Lower lobe of right lung (tissue), 2 donors: ENCODE results near the gene CATSPERD. TPM values are rescaled to one million over a fixed set of nuclear protein-coding genes. Genes with fewer than 3 reads are reported as not detected.

Experiments used
- ATAC-seq, 2 donors: fragments of 200-7000 bp; cut with Tn5 transposase; one replicate each; pipeline ENCODE4 v1.9.1; 2020 to 2022; ENCODE audit warnings: mild to moderate bottlenecking in 2 of 2, moderate library complexity in 2 of 2
- DNase-seq: peaks from one replicate; pipeline ENCODE4 v3.0.0-alpha.2; 2020
- H3K27ac ChIP-seq: fragments of 200-600 bp; one replicate; pipeline ENCODE4 v1.8.0; 2022
- H3K27me3 ChIP-seq: fragments of 200-600 bp; one replicate; pipeline ENCODE4 v1.8.0; 2022; ENCODE audit warnings: low read depth
- H3K36me3 ChIP-seq: fragments of 200-600 bp; one replicate; pipeline ENCODE4 v1.8.0; 2022; ENCODE audit warnings: mild to moderate bottlenecking
- H3K4me1 ChIP-seq: fragments of 200-600 bp; one replicate; pipeline ENCODE4 v1.8.0; 2022
- H3K4me3 ChIP-seq: fragments of 200-600 bp; one replicate; pipeline ENCODE4 v1.8.0; 2022; ENCODE audit warnings: mild to moderate bottlenecking
- H3K9me3 ChIP-seq: fragments of 200-600 bp; one replicate; pipeline ENCODE4 v1.8.0; 2022
- intact Hi-C: fragments of 100-400 bp; cut with DNase I; formaldehyde crosslinking; loops from one replicate; pipeline ENCODE4 v1.11.0; 2022
- total RNA-seq: library from RNA; stranded (reverse); fragmentation: NEBNext Ultra II Directional; extraction: Animal tissue kit (Norgen Biotek cat#: 25700); gene quantifications from one replicate; pipeline ENCODE4 v1.2.1, GENCODE V29; 2021
- TF ChIP-seq, protein P1 (sequence below): fragments of 200-600 bp; IDR thresholded peaks from one replicate; pipeline ENCODE4 v1.8.0; 2022; ENCODE audit warnings: antibody characterized with exemption, mild to moderate bottlenecking
- donor health status: DM: no; HTN: yes; CAD: no; lungs with severe emphysema.

The CATSPERD gene
- total RNA-seq, 1 donor from 2014 or later = 6.4 TPM

- DNase-seq (no peak), ATAC-seq (no peak)
- Histone ChIP-seq H3K4me1 (peaks cover 14% of the 10 kb centered on the region), H3K27me3 (peaks cover 18% of the 10 kb centered on the region), H3K36me3 (no peaks in the 10 kb centered on the region), H3K4me3 (peak overlapping the region; percentile 62), H3K27ac (peak overlapping the region; percentile 81), H3K9me3 (no peaks in the 10 kb centered on the region)
- TF ChIP-seq, protein P1, sequence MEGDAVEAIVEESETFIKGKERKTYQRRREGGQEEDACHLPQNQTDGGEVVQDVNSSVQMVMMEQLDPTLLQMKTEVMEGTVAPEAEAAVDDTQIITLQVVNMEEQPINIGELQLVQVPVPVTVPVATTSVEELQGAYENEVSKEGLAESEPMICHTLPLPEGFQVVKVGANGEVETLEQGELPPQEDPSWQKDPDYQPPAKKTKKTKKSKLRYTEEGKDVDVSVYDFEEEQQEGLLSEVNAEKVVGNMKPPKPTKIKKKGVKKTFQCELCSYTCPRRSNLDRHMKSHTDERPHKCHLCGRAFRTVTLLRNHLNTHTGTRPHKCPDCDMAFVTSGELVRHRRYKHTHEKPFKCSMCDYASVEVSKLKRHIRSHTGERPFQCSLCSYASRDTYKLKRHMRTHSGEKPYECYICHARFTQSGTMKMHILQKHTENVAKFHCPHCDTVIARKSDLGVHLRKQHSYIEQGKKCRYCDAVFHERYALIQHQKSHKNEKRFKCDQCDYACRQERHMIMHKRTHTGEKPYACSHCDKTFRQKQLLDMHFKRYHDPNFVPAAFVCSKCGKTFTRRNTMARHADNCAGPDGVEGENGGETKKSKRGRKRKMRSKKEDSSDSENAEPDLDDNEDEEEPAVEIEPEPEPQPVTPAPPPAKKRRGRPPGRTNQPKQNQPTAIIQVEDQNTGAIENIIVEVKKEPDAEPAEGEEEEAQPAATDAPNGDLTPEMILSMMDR = no peak
- intact Hi-C loops = no loop called here
Measured at GRCh38 chr19:5827342-5827890, 107.0 kb downstream of the CATSPERD start.

DNA sequence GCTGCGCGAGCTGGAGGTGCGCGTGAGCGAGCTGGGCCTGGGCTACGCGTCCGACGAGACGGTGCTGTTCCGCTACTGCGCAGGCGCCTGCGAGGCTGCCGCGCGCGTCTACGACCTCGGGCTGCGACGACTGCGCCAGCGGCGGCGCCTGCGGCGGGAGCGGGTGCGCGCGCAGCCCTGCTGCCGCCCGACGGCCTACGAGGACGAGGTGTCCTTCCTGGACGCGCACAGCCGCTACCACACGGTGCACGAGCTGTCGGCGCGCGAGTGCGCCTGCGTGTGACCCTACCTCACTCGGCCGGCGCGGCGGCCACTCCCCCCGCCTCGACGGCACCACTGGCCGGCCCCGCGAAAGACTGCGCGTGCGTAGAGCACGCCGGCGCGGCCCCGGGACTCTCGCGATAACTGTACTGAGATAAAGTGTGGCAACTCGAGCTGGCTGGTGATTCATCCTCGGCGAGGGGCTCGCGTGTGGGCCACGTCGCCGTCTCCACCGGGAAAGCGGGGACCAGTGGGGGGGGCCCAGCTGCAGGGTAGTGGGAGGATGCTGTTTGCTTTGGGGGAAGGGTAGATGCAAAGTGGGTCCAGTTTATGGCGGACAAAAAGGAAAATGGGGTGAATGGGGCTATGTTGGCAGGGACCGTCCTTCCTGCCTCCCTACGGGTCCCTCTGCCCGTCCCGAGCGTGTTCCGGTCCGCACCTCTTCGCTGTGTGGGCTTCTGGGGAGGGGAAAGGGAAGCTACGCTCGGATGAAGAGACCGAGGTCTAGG, 107.6 kb downstream of the CATSPERD start:
- DNase-seq (peak; percentile 94), ATAC-seq (peak; percentile 94)
- Histone ChIP-seq H3K36me3 (no peaks in the 10 kb centered on the region), H3K27me3 (peaks cover 18% of the 10 kb centered on the region), H3K27ac (peak overlapping the region; percentile 81), H3K4me3 (peak overlapping the region; percentile 62), H3K4me1 (peaks cover 14% of the 10 kb centered on the region), H3K9me3 (no peaks in the 10 kb centered on the region)
- intact Hi-C loops = no loop called here
- TF ChIP-seq, protein P1 = no peak

Other genes starting within 250 kb of the CATSPERD start
- gene TINCR, start 152.7 kb upstream of the CATSPERD start, total RNA-seq = 3.9 TPM
- 81.8 TPM for gene SAFB2, start 97.9 kb upstream of the CATSPERD start, total RNA-seq
- gene SAFB, start 97.6 kb upstream of the CATSPERD start, total RNA-seq = 87.1 TPM
- 42.7 TPM for gene MICOS13, start 40.1 kb upstream of the CATSPERD start, total RNA-seq
- gene HSD11B1L, start 39.6 kb upstream of the CATSPERD start, total RNA-seq = 8.6 TPM
- gene RPL36, start 30.3 kb upstream of the CATSPERD start, total RNA-seq = 566 TPM
- 65.3 TPM for gene LONP1, start 491 bp upstream of the CATSPERD start, total RNA-seq
- 2.7 TPM for gene PRR22, start 64.1 kb downstream of the CATSPERD start, total RNA-seq
- 24.3 TPM for gene DUS3L, start 70.5 kb downstream of the CATSPERD start, total RNA-seq
- 2.7 TPM for gene NRTN, start 84.4 kb downstream of the CATSPERD start, total RNA-seq
- 1.1 TPM for gene FUT6, start 119.1 kb downstream of the CATSPERD start, total RNA-seq
- 11.3 TPM for gene FUT3, start 130.8 kb downstream of the CATSPERD start, total RNA-seq
- not detected for gene FUT5, start 149.9 kb downstream of the CATSPERD start, total RNA-seq
- gene NDUFA11, start 183.2 kb downstream of the CATSPERD start, total RNA-seq = 150 TPM
- 8.1 TPM for gene VMAC, start 184.2 kb downstream of the CATSPERD start, total RNA-seq
- gene CAPS, start 193.6 kb downstream of the CATSPERD start, total RNA-seq = 76.7 TPM